ENCODE results near the gene ZNF316. TPM values are rescaled to one million over a fixed set of nuclear protein-coding genes. Genes with fewer than 3 reads are reported as not detected.

The ZNF316 gene
- total RNA-seq, 1 experiment from 2014 or later, result 22.2 TPM

- Histone ChIP-seq H3K79me2 (ENCODE audit: insufficient read depth, low read length) (no peaks in the 10 kb centered on the region), H4K5ac (ENCODE audit: insufficient read length, low read depth, low read length) (no peak overlapping the region), H4K91ac (ENCODE audit: insufficient read length, low read depth, low read length) (no peak overlapping the region), H3K79me1 (ENCODE audit: insufficient read depth, low read depth, low read length, poor library complexity, severe bottlenecking) (no peaks in the 10 kb centered on the region), H2BK120ac (ENCODE audit: low read depth, low read length, poor library complexity, severe bottlenecking) (no peak overlapping the region), H3K14ac (ENCODE audit: insufficient read depth, low read length) (no peak overlapping the region), H3K23me2 (ENCODE audit: insufficient read length, low read depth, low read length, poor library complexity, severe bottlenecking) (peaks cover 2% of the 10 kb centered on the region), H4K8ac (replicated peaks; ENCODE audit: insufficient read length, low read depth, low read length) (no peak overlapping the region), H3K4me1 (ENCODE audit: insufficient read depth, low read length) (no peaks in the 10 kb centered on the region), H3K27me3 (ENCODE audit: insufficient read depth, low read length) (no peaks in the 10 kb centered on the region), H2AFZ (ENCODE audit: low read length) (no peak overlapping the region), H3K4ac (ENCODE audit: low read depth, low read length) (no peak overlapping the region), H3K18ac (ENCODE audit: insufficient read length, low read depth, low read length) (no peak overlapping the region), H2BK15ac (ENCODE audit: low read depth, low read length) (no peak overlapping the region), H4K20me1 (ENCODE audit: control insufficient read depth, insufficient read depth, insufficient read length) (no peaks in the 10 kb centered on the region), H3K9me3 (ENCODE audit: control insufficient read depth, low read depth, low read length) (no peaks in the 10 kb centered on the region), H3T11ph (ENCODE audit: low read length) (no peak overlapping the region), H2BK20ac (ENCODE audit: low read depth, low read length, poor library complexity, severe bottlenecking) (no peak overlapping the region), H3K23ac (ENCODE audit: insufficient read length, low read depth, low read length) (no peak overlapping the region), H2AK5ac (ENCODE audit: insufficient read length, low read length) (no peak overlapping the region), H2BK12ac (ENCODE audit: insufficient read length, low read depth, low read length) (no peak overlapping the region), H3K27ac (ENCODE audit: insufficient read length, low read depth, low read length) (no peak overlapping the region), H3K56ac (ENCODE audit: insufficient read length, low read depth, low read length) (no peak overlapping the region), H3K4me2 (ENCODE audit: insufficient read depth, insufficient read length, low read length) (no peak overlapping the region), H3K9ac (ENCODE audit: extremely low read depth, insufficient read length, low read length) (no peak overlapping the region), H2BK5ac (ENCODE audit: insufficient read length, low read length) (no peak overlapping the region)
- peaks cover 15% of the 10 kb centered on the region in 2 experiments for H3K4me1 Mint-ChIP-seq
- WGBS (ENCODE audit: extremely low coverage, insufficient read length, low lambda C conversion rate), result no CpG with 5 or more reads among the region's 22 CpGs
- H3K27me3 Mint-ChIP-seq (ENCODE audit: low read depth), result no peaks in the 10 kb centered on the region
- H3K36me3 Mint-ChIP-seq (ENCODE audit: insufficient read depth in 1 of 3, low read depth in 3 of 3), result peaks cover 4 to 46% (median 16%) of the 10 kb centered on the region in 3 experiments; a peak in 4 of 7 replicates
- no peak overlapping the region for H3K27ac Mint-ChIP-seq
- no peak overlapping the region for H3K4me3 Mint-ChIP-seq
- DNase-seq, result no peak
- no peak for TF ChIP-seq CTCF (conservative IDR thresholded peaks at IDR 0.05)
- no peaks in the 10 kb centered on the region for H3K9me3 Mint-ChIP-seq
These were observed 5.9 kb downstream of the ZNF316 start for GRCh38 chr7:6642861-6643640.
